Left kidney (tissue), 2 donors: ENCODE data around the gene CSF3R. TPM values are rescaled to one million over a fixed set of nuclear protein-coding genes. Genes with fewer than 3 reads are reported as not detected.

Experiments
- DNase-seq: peaks from one replicate; pipeline ENCODE4 v3.0.0-alpha.2; 2013
- polyA plus RNA-seq: library from polyadenylated mRNA; unstranded; fragments of 120-200 nt; gene quantifications from one replicate; pipeline ENCODE4 v1.2.1, GENCODE V29; 2013; ENCODE audit not compliant: insufficient read length

The CSF3R gene
- polyA plus RNA-seq, 1 donor: 5.2 TPM

GRCh38 chr1:36419569-36419968, 63.1 kb downstream of the CSF3R start:
- no peak for DNase-seq

- no peak for DNase-seq
These were observed 63.6 kb downstream of the CSF3R start for GRCh38 chr1:36419140-36419539.

- DNase-seq: no peak
These were observed 64.8 kb downstream of the CSF3R start for GRCh38 chr1:36417931-36418330.

Other genes with a start within 250 kb of the CSF3R start
- 31.2 TPM for gene SH3D21, start 176.5 kb downstream of the CSF3R start, polyA plus RNA-seq
- gene EVA1B, start 159.3 kb downstream of the CSF3R start, polyA plus RNA-seq: 37.6 TPM
- 40.4 TPM for gene STK40, start 97.0 kb downstream of the CSF3R start, polyA plus RNA-seq
- 20.3 TPM for gene LSM10, start 85.0 kb downstream of the CSF3R start, polyA plus RNA-seq
- 29.7 TPM for gene OSCP1, start 32.5 kb downstream of the CSF3R start, polyA plus RNA-seq
- gene MRPS15, start 18.5 kb downstream of the CSF3R start, polyA plus RNA-seq: 68.0 TPM